ENCODE measurements around the gene PNN.
"Not testable (repeated sequence)": the region's sequence is repeated elsewhere in the genome, so short reads cannot be mapped to it uniquely, and the experiment has no call there.

Gene PNN

DNA sequence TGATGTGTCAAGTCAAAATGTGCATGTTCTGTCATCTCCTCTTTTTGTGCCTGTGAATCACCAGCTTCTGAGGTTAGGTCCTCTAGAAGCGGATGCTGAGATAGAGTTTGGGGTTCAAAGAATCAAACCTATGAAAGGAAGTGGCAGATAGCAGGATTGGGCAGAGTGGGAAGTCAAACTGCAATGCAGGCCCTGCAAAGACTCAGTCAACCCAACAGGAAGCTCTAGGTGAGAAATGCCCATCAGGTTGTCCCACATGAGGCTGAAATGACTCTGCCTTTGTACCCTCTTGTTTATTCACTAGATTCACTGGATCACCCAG, 54.1 kb downstream of the PNN start:
- no peak overlapping the region for H3K4me2 ChIP-seq (ENCODE audit: low read length)
- H3K4me3 ChIP-seq (ENCODE audit: low read depth, low read length), result no peak overlapping the region
- no peaks in the 10 kb centered on the region for H3K36me3 ChIP-seq (ENCODE audit: control insufficient read depth, insufficient read depth, low read length)
- no peak overlapping the region for H3K27ac ChIP-seq
- no peak overlapping the region for H2AFZ ChIP-seq
- TF ChIP-seq, protein P1, sequence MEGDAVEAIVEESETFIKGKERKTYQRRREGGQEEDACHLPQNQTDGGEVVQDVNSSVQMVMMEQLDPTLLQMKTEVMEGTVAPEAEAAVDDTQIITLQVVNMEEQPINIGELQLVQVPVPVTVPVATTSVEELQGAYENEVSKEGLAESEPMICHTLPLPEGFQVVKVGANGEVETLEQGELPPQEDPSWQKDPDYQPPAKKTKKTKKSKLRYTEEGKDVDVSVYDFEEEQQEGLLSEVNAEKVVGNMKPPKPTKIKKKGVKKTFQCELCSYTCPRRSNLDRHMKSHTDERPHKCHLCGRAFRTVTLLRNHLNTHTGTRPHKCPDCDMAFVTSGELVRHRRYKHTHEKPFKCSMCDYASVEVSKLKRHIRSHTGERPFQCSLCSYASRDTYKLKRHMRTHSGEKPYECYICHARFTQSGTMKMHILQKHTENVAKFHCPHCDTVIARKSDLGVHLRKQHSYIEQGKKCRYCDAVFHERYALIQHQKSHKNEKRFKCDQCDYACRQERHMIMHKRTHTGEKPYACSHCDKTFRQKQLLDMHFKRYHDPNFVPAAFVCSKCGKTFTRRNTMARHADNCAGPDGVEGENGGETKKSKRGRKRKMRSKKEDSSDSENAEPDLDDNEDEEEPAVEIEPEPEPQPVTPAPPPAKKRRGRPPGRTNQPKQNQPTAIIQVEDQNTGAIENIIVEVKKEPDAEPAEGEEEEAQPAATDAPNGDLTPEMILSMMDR (IDR thresholded peaks at IDR 0.05), result no peak
- no peaks in the 10 kb centered on the region for H3K79me2 ChIP-seq
- no peaks in the 10 kb centered on the region for H3K4me1 ChIP-seq
- H3K27me3 ChIP-seq (ENCODE audit: control insufficient read depth, insufficient read depth, low read length), result no peaks in the 10 kb centered on the region
- H3K9me3 ChIP-seq (ENCODE audit: control insufficient read depth, low read length), result no peaks in the 10 kb centered on the region
- no peak overlapping the region for H3K9ac ChIP-seq

DNA sequence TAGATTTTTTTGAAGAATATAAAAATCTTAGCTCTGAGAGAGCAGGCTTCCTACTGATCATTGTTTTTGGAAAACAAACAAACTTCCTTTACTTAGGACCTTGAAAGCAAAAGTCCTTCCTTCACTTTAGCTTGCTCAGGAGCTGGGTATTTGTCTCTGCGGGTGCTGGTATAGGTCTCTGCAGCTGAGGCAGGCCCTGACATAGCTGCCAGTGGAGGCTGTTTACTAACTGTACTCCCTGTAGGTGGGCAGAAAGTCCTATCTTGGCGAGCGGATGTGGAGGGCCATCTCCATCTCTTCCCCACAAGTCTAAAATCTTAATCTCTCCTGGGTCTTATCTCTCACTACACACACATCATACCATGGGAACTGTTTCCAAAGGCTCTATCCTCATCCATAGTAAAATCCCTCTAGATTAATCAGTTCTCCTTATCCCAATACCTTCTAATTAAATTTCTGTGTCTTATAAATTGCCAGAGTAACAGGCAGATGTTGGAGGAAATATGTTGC, 54.6 kb downstream of the PNN start:
- Histone ChIP-seq H3K4me1 (no peaks in the 10 kb centered on the region), H3K4me2 (ENCODE audit: low read length) (no peak overlapping the region), H2AFZ (no peak overlapping the region), H3K9me3 (ENCODE audit: control insufficient read depth, low read length) (no peaks in the 10 kb centered on the region), H3K27ac (no peak overlapping the region), H3K27me3 (ENCODE audit: control insufficient read depth, insufficient read depth, low read length) (no peaks in the 10 kb centered on the region), H3K9ac (no peak overlapping the region), H3K4me3 (ENCODE audit: low read depth, low read length) (no peak overlapping the region), H3K79me2 (no peaks in the 10 kb centered on the region), H3K36me3 (ENCODE audit: control insufficient read depth, insufficient read depth, low read length) (no peaks in the 10 kb centered on the region)
- TF ChIP-seq, protein P1 (IDR thresholded peaks at IDR 0.05), result no peak

DNA sequence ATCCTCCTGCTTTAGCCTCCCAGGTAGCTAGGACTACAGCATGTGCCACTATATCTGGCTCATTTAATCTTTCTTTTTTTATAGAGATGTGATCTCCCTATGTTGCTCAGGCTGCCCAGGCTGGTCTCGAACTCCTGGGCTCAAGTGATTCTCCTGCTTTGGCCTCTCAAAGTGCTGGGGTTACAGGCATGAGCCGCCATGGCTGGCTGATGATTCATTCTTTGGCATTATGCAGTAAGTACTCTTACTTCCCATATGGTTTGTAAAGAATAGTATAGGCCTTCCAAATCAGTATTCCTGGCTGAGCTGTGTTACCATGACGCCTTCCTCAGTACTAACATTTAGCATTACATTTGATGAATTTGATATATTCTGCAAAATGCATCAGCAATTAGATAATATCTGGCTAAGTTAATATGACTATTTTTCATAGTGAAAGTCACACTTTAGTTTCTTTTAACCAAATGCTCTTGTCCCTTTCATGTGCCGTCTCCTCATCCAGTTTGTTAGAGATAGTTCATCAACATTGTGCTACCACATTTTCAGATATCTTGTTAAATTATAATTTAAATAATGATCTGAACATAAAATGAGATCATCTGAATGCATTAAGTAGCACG, 55.5 kb downstream of the PNN start:
- no peak overlapping the region for H3K4me3 ChIP-seq (ENCODE audit: low read depth, low read length)
- TF ChIP-seq, protein P1 (IDR thresholded peaks at IDR 0.05), result no peak
- no peak overlapping the region for H3K9ac ChIP-seq
- no peak overlapping the region for H2AFZ ChIP-seq
- H3K9me3 ChIP-seq (ENCODE audit: control insufficient read depth, low read length), result no peaks in the 10 kb centered on the region
- H3K4me1 ChIP-seq, result no peaks in the 10 kb centered on the region
- no peak overlapping the region for H3K27ac ChIP-seq
- H3K27me3 ChIP-seq (ENCODE audit: control insufficient read depth, insufficient read depth, low read length), result no peaks in the 10 kb centered on the region
- H3K79me2 ChIP-seq, result no peaks in the 10 kb centered on the region
- H3K4me2 ChIP-seq (ENCODE audit: low read length), result no peak overlapping the region
- no peaks in the 10 kb centered on the region for H3K36me3 ChIP-seq (ENCODE audit: control insufficient read depth, insufficient read depth, low read length)

DNA sequence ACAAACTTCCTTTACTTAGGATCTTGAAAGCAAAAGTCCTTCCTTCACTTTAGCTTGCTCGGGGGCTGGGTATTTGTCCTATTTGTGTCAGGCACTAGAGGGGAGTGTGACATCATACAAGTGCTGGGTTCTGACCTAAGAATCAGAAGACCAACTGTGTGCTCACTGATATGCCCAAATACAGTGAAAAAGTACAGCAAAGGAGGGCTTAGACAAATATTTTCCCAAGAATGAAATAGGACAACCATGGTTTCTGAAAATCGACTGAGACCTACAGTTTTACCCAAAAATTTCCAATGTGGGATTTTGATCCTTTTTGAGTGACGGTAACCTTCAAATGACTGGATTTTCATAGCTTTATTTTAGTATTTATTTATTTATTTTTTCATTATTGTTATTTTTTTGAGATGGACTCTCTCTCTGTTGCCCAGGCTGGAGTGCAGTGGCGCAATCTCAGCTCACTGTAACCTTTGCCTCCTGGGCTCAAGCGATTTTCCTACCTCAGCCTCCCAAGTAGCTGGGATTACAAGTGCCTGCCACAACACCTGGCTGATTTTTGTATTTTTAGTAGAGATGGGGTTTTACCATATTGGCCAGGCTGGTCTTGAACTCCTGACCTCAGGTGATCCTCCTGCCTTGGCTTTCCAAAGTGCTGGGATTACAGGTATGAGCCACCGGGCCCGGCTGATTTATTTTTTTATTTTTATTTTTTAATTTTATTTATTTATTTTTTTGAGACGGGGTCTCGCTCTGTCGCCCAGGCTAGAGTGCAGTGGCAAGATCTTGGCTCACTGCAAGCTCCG, 56.9 kb downstream of the PNN start:
- not testable (repeated sequence) for H3K27ac ChIP-seq, H3K9ac ChIP-seq, H2AFZ ChIP-seq

More for the DNA sequence above, 56.9 kb downstream of the PNN start:
- H3K4me3 ChIP-seq (ENCODE audit: low read depth, low read length); H3K79me2 ChIP-seq; H3K27me3 ChIP-seq (ENCODE audit: control insufficient read depth, insufficient read depth, low read length); H3K4me1 ChIP-seq; H3K36me3 ChIP-seq (ENCODE audit: control insufficient read depth, insufficient read depth, low read length); H3K9me3 ChIP-seq (ENCODE audit: control insufficient read depth, low read length); H3K4me2 ChIP-seq (ENCODE audit: low read length): not testable (repeated sequence)

All from parathyroid adenoma (tissue), 2 donors.